Activated CD4-positive, alpha-beta T cell treated with anti-CD3 and anti-CD28 coated beads, Interleukin-10, Interleukin-2, amounts not matched to agents 100 ng/mL and 50 ng/mL, durations not matched to agents 16 hours and 8 hours (primary cell): ENCODE data around the gene TGFBR1.

ENCODE experiments used
- DNase-seq: peaks from one replicate; pipeline ENCODE4 v3.0.0-alpha.2; 2020

TGFBR1 gene

DNA sequence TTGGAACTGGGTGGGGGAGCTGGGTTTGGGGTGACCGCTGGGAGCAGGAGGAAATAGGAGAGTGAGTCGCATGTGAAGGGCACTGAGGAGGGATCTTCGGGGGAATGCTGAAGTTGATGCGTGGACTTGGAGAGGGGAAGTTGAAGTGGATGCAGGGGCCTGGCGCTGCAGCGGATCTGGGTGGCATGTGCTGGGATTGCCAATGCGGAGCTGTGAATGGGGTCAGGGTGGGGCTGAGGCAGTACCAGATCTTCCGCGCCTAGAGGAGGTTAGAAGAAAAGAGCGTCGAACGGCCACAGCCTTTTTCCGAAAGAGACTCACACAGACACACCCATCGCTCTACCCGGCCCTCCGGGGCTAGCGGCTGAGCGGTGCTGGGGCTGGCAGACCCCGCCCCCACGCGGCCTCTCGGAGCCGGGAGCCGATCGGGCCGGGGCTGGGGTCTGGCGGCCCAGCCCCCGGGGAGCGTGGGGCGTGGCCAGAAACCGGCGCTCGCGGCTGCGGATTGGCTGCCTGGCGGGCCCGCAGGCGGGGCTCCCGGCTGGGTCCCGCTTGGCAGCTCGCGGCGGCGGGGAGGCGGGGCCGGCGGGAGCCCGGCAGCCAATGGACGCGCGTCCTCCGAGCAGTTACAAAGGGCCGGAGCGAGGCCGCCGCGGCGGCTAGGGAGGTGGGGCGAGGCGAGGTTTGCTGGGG, at the start of gene TGFBR1:
Gene TGFBR1, plus strand, starts transcription at position 655 of the 693 bp plus-strand sequence. CDS start 93 bp downstream, outside the sequence.
- DNase-seq = peak; percentile 96

DNA sequence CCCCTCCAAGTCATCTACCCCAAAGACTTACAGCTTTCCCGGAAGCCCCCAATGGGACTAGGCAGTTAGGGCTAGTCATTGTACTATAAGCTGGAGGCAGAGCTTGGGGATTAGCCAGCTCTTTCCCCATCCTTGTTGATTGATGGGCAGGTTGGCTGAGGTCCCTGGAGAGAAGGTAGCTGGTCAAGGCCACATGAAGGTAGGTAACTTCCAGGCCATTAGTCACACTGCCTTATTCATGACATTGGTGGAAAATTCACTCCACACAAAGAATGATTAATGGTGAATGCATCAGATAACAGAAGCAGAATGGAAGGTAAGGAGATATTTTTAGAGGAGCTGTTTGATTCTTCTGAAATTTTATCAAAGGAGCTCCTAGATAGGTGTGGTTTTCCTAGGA, 49.5 kb upstream of the TGFBR1 start:
- DNase-seq = no peak

DNA sequence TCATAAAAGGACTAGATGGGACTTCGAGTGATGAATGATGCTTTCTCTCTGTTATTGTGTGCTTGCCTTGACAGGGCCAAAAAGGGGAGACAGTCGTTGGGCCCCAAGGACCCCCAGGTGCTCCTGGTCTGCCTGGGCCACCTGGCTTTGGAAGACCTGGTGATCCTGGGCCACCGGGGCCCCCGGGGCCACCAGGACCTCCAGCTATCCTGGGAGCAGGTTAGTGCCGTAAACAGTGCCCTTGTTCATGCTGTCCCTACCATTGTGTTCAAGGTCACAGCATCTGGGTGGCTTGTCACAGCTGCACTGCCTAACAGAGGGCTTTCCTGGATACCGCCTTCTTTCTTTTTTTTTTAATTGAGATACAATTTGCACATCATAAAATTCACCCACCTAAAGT, 48.7 kb upstream of the TGFBR1 start:
- DNase-seq = no peak

DNA sequence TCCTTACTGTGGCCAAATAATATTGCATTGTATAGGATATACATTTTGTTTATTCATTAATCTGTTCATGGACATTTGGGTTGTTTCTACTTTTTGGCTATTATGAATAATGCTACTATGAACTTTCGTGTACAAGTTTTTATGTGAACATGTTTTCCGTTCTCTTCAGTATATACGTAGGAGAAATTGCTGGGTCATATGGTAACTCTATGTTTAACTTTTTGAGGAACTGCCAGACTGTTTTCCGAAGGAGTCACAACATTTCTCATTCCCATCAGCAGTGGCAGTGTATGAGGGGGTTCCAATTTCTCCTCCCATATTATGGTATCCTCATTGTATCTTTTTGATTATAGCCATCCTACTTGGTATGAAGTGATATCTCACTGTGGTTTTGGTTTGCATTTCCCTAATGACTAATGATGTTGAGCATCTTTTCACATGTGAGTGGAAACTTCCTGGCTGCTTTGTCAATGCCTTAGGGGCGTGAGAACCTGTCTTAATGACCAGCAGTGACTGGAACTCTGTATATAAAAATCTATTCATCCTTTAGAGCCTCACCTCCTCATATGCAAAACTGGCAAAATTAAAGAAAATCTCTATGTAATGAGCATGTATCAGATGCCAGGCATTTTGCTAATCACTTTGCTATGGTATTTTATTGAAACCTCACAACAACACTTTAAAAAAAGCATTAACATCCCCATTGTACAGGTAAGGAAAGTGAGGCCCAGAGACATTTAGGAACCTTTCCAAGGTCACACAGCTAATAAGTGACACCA, 47.8 kb upstream of the TGFBR1 start:
- peak; percentile 84 for DNase-seq

DNA sequence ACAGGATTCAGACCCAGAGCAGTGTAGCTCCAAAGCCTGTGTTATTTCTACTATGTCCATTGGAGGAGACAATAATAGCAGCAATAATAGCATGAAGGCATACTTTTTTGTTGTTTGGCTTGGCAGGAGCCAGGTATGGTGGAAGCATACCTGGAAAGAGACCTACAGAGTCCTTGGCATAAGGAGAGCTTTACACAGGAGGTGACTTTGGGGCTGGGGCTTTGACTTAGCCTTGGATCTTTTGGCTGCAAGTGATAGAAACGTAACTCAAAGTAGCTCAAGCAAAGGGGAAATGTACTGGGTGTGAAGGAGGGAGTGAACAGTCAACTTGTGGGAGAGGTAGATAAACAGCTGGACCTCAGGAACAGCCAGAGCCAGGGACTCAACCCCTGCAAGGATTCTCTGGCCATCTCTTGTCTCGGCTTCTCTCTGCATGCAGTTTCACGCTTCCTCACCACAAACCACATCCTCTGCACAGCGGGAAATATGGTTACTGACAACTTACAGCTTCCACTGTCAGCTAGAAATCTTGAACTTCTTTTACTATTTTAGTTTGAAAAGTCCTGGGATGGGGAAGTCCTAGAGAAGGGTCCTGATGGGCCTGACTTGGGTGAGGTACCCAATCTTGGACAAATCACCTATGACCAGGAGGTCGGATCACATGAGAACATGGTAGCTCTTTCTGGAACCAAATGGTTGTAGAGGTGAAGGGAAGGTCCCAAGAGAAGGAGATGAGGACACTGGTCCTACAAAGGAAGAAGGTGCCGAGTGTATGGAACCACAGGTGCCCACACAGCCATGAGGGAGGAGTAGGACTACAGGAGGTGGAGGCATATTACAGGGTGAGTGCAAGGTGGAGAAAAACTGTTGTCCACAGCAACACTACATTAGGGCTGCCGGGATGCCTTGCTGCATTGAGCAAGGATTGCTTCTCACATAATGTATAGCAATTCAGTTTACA, 47.0 kb upstream of the TGFBR1 start:
- peak; percentile 91 for DNase-seq

DNA sequence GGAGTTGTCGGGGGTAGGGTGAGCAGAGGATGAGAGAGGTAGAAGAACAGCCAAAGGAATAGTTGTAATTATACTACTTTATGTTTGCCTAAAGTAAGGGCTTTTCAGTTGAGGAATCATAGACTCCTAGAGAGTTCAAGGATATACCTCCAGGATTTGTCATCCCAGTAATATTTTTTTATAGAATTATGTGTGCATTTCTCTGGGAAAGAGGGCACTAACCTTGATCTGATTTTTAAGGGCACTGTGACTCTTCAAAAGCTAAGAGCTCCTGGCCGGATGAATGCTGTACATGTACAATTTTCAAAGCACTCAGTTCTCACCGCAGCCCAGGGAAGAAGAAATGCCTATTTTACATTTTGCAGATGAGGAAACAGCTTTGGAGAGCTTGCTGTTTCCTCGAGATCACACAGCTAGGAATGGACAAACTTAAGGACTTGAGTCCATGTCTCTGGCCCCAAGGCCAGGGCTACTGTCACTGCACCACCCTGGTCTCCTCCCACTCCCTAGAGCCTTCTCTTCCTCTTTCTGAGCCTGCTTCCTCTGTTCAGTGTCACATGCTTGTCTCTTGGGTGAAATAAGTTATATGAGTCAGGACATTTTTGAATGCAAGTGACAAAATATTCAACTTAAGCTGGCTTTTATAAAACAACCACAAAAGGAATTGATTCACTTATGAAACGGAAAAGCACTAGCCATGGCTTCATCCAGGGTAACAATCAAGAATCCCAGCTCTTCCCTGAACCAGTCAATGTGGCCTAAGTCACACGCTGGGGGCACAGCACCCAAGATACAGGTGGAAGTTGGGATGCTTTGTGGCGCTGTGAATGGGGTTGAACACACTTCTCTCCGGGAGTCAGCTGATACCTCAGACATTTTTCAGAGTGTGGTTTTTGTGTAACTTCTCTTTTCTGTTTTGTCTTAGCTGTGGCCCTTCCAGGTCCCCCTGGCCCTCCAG, 45.7 kb upstream of the TGFBR1 start:
- DNase-seq = peak; percentile 73

DNA sequence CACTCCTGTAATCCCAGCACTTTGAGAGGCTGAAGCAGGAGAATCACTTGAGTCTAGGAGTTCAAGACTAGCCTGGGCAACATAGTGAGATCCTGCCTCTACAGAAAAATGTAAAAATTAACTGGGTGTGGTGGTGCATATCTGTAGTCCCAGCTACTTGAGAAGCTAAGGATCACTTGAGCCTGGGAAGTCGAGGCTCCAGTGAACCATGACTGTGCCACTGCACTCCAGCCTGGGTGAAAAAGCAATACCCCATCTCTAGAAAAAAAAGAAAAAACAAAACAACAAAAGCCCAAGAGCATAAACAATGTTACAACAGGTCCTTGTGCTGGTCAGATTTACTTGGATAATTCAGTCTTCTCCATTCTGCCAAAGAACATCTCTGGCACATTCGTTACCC, 44.3 kb upstream of the TGFBR1 start:
- no peak for DNase-seq

DNA sequence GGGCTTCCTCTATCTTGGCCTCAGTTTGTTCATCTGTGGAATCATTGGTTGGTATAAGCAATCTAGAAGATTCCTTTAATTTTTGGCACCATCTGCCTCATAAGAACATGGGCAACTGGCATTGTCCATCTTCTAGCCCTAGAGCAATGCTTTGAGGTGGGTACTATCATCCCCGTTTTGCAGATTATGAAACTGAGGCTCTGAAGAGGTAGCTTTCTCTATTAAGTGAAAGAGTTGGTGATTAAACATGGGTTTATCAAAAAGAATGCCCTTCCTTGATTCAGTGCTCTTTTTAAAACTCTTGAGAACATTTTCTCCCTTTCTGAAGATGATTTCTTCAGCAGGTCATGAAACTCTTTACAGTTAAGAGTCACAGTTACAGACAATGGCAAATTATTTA, 42.4 kb upstream of the TGFBR1 start:
- DNase-seq = no peak

DNA sequence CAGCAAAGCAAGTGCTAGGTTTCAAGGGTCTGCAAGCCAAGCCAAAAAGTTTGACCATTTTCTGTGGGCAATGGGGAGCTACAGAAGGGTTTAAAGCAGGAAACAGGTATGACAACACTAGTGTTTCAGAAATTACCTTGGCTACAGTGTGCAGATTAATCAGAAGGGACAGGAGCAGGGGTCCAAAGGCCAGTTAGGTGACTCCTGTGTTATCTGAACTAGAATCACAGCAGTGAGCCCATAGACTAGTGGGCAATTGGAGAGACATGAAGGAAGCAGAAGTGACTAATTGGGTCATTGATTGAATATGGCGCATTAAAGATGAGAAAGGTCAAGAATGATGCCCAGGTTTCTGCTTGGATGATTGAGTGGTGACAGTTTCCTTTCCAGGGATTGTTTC, 41.4 kb upstream of the TGFBR1 start:
- no peak for DNase-seq

DNA sequence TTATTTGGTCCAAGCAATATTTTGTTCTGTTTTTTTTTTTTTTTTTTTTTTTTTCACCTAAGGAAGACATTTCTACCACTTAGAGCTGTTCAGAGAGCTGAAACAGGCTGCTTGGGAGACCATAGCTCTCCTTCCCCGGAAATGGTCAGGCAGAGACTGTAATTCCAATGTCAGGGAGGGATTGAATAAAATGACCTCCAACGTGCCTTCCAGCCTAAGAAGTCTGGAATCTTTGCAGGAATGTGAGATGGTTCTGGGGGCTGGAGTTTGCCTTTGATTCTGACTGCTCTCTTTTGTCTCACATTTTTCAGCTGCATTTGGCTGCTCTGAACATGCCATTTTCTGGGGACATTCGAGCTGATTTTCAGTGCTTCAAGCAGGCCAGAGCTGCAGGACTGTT, 38.3 kb upstream of the TGFBR1 start:
- DNase-seq = no peak

DNA sequence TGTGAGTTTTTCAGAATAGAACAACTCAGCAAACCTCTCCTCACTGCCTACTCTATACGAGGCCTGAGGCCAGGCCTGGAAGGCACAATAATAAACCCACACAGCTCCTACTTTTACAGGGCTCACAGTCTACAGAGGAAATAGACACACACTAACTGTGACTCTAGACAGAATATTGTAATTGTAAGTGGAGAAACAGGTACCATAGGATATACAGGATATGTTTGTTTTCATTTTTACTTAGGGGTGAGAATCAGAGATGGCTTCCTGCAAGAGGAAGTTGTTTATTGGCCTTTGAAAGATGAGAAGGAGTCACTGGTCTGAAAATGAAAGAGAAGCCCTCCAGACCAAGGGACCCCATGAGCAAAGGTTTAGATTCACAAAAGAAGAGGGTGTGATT, 35.8 kb upstream of the TGFBR1 start:
- DNase-seq = no peak

DNA sequence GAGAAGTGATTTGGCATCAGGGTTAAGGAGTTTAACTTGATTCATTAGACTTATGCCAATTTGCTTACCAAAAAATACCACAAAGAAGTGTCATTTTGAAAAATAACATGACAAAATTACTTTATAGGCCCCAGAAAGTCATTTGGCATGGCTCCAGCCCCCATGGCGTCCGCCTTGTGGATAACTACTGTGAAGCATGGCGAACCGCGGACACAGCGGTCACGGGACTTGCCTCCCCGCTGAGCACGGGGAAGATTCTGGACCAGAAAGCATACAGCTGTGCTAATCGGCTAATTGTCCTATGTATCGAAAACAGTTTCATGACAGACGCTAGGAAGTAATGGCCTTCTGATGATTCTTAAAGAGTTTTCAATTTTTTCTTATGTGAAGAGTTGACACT, 35.4 kb upstream of the TGFBR1 start:
- no peak for DNase-seq

DNA sequence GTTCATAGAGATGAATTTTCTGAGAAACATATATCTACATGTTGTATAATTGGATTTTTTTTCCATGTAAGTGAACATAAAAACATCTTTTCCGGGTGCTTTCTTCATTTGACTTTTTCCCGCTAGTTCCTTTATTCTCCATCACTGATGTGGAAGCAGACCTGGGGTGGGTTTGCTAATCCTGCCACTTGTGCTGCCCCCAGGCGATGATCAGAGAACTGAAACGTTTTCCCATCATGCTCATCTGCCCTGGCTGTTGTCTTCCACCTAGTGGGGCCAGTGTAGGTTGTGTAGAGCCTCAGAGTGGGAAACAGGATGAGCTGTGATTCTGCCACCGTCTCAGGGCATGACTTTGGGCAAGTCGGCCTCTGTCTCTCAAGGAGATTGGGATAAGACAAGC, 34.2 kb upstream of the TGFBR1 start:
- DNase-seq = no peak

DNA sequence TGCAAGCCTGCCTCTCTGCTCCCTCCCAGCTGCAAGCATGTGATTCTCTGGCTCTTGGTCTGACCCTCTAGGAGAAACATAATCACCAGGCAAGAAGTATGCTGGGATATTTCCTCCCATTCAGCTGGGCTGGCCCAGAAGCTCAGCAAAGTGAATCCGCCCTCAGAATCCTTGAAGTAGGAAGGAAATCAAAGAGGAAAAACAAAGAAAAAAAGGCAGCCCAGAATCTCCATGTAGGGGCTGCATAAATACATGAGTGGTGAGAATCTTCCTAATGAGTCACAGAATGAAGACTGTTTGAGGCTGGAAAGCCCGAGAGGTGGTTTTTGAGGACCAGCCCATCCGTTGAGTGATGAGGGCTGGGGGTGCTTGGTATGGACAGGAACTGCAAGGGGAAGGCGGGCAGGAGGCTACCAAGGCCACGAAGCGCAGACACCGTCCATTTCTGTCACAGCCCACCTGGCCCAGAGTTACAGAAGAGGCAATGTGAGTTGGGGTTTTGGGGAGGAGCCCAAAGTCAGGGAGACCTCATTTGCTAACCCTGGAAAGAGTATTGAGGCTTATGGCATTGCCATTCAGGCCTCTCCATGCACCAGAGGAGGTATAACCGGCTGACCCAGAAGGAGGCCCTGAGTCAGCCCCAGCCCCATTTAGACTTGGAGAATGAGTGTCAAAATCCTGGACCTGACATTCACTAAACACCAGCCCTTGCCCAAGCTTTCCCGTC, 33.4 kb upstream of the TGFBR1 start:
- no peak for DNase-seq

DNA sequence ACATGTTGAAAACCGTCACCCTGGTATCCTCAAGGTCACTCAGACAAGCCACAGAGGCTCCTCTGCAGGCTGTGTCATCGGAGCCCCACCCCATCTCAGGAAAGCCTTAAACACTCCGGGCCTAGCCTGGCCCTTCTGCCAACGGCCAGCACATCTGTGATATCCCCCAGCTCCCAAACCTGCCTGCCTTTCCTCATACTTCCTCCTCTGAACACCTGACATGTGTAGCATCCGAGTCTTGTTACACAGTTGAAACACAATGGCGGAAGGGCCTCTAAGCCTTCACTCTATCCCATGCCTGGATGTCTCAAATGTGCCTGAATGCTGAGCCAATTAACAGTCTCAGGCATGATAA, 32.9 kb upstream of the TGFBR1 start:
- no peak for DNase-seq

DNA sequence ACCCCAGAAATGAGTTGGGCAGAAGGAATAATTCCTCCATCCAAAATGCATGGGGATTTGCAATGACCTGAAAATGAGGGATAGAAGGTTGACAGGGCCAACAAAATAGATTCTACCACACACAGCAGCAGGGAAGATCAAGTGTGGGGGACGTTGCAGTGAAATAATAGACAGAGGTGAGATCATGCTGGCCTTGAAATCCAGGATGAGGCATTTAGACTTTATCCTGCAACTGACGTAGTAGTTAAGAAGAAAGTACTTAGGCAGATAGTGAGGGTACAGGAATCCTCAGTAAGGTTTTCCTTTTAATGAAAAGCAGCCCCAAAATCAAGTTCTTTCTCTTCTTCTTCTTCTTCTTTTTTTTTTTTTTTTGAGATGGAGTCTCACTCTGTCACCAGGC, 31.6 kb upstream of the TGFBR1 start:
- DNase-seq = no peak

DNA sequence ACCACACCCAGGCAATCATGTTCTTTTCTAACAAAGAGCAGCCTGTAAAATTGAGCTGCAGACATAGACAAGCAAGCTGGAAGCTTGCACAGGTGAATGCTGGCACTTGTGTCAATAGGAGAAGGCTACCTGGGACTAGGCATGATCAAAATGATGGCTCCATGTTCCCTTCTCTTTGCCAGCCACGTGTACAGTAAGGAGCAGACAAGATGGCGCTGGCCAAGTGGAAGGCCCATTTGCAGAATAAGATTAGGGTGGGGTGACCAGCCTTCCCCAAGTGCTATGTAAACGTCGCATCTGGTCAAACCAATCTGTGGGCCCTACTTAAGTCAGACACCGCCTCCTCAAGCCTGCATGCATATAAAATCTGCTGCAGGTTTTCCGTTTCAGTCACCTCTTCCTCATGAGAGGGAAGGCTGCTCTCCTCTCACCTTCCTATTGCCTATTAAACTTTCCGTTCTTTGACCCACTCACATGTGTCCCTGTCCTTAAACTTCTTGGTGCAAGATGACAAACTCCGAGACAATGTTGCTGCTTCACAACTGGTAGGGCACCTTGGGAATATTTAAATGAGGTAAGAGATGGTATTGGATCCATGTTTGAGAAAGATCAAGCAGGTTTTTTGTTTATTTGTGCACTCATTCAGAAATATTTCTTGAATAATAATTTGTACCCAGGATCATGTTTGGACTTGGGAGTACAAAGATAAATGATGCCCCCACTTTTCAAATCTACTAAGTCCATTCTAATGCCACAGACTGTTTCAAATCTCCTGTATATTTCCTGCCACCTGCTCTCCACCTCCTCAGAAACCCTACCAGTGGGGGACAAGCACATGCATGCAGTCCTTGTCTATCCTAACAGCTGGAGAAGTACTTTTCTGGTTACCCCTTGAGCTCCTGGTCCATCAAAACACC, 30.7 kb upstream of the TGFBR1 start:
- no peak for DNase-seq

DNA sequence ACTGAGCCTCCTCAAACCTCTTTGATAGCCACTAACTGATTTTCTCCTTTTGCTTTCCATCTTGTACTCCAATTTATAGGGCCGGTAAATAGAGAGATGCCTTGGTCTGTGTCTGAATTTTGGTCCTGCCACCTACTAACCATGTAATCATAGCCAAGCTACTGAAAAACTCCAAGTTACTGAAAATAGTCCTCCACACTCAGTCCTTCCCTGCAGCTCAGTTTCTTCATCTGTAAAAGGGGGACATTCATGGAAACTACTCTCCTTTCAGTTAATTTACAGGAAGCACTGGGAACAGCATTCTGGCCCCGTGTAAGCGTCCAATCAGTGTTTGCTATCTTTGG, 30.0 kb upstream of the TGFBR1 start:
- no peak for DNase-seq

DNA sequence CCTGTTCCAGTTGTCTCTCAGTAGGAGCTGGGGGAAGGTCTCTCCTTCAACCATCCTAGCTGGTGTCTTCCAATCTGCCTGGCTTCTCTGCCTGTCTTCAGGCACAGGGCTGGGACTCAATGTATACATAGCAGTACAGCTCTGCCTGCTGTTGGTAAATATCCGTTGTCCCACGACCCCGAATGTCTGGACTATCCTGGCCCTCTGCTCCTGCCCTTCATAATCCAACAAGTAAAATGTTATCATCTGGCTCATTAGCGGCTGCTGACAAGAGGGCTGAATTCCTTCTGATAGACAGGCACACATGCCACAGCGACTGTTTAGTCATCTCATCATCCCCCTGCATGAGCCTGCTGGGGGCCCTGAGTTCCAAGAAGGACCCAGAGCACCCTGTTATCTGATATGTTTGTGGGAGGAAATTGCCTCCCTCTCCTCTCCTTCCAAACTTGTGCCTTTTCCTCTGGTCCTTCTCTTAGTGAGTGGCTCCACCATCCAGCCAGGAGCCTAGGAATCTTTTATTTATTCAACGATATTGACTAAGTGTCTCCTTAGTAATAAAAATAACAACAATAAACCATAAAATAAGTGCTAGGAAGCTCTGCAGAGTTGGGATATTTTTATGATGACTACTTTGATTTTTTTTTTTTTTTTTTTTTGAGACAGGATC, 29.5 kb upstream of the TGFBR1 start:
- DNase-seq = no peak

DNA sequence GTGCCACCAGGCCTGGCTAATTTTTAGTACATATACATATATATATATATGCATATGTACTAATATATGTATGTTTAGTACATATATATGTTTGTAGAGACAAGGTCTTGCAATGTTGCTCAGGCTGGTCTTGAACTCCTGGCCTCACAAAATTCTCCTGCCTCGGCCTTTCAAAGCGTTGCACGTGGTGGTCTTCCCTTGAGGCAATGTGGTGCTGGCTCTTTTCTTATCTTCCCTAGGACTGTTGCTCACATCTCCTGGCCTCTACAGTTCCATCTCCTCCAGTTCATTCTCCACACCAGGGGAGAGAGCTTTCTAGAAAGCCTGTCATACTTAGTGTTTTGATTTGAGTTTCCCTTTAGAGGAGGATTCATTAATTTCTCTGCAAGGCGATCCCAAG, 28.9 kb upstream of the TGFBR1 start:
- DNase-seq = no peak
